ENCODE results near the gene ANKEF1.

Gene ANKEF1

GRCh38 chr20:10067321-10067720 is 32.5 kb downstream of the ANKEF1 start:
- DNase-seq (ENCODE audit: low read depth): no peak
- H3K4me3 ChIP-seq (ENCODE audit: low read length): no peak overlapping the region
- no peak for TF ChIP-seq CTCF (IDR thresholded peaks at IDR 0.05; ENCODE audit: insufficient read depth, low read depth, low read length, missing control alignments)

GRCh38 chr20:10074513-10074912 is 39.7 kb downstream of the ANKEF1 start:
- DNase-seq (ENCODE audit: low read depth): peak; percentile 97
- no peak overlapping the region for H3K4me3 ChIP-seq (ENCODE audit: low read length)
- no peak for TF ChIP-seq CTCF (IDR thresholded peaks at IDR 0.05; ENCODE audit: insufficient read depth, low read depth, low read length, missing control alignments)

GRCh38 chr20:10075606-10076005 is 40.8 kb downstream of the ANKEF1 start:
- peak; percentile 81 for DNase-seq (ENCODE audit: low read depth)
- no peak overlapping the region for H3K4me3 ChIP-seq (ENCODE audit: low read length)
- TF ChIP-seq CTCF (IDR thresholded peaks at IDR 0.05; ENCODE audit: insufficient read depth, low read depth, low read length, missing control alignments): no peak

GRCh38 chr20:10076126-10077080 is 41.6 kb downstream of the ANKEF1 start:
- DNase-seq (ENCODE audit: low read depth): peak; percentile 70
- H3K4me3 ChIP-seq (ENCODE audit: low read length): no peak overlapping the region
- TF ChIP-seq CTCF (IDR thresholded peaks at IDR 0.05; ENCODE audit: insufficient read depth, low read depth, low read length, missing control alignments): no peak

GRCh38 chr20:10077081-10077471 is 42.3 kb downstream of the ANKEF1 start:
- no peak overlapping the region for H3K4me3 ChIP-seq (ENCODE audit: low read length)
- DNase-seq (ENCODE audit: low read depth): no peak
- peak; percentile 43 for TF ChIP-seq CTCF (IDR thresholded peaks at IDR 0.05; ENCODE audit: insufficient read depth, low read depth, low read length, missing control alignments)

GRCh38 chr20:10077886-10078285 is 43.1 kb downstream of the ANKEF1 start:
- peak; percentile 69 for DNase-seq (ENCODE audit: low read depth)
- H3K4me3 ChIP-seq (ENCODE audit: low read length): no peak overlapping the region
- TF ChIP-seq CTCF (IDR thresholded peaks at IDR 0.05; ENCODE audit: insufficient read depth, low read depth, low read length, missing control alignments): no peak

GRCh38 chr20:10078403-10078802 is 43.6 kb downstream of the ANKEF1 start:
- no peak overlapping the region for H3K4me3 ChIP-seq (ENCODE audit: low read length)
- no peak for DNase-seq (ENCODE audit: low read depth)
- no peak for TF ChIP-seq CTCF (IDR thresholded peaks at IDR 0.05; ENCODE audit: insufficient read depth, low read depth, low read length, missing control alignments)
